ENCODE results near the gene KHDC4. TPM values are rescaled to one million over a fixed set of nuclear protein-coding genes. Genes with fewer than 3 reads are reported as not detected.
"Not testable (repeated sequence)": the region's sequence is repeated elsewhere in the genome, so short reads cannot be mapped to it uniquely, and the experiment has no call there.

KHDC4 gene
- total RNA-seq, 2 experiments from 2014 or later = 91.6 to 94.5 TPM

DNA sequence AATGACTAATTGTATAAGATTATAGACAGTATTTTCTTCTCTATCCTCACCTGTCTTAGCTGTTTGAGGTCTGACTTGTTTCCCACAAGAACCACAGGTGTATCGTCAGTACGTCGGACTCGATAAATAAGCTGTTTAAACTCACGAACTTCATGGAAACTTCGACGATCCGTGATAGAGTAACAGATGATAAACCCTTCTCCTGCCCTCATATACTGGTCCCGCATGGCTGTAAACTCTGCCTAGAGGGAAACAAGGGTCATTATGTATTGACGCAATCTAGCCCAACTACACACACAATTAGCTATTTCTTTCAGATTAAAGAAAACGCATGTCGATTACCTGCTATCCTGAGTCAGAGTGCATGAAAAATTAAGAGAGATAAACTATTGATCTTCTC is 30.0 kb downstream of the KHDC4 start:
- Mint-ChIP-seq H3K4me3 (no peak overlapping the region), H3K9me3 (no peaks in the 10 kb centered on the region), H3K4me1 (peaks cover 4% of the 10 kb centered on the region), H3K36me3 (peaks cover 18% of the 10 kb centered on the region), H3K27me3 (no peaks in the 10 kb centered on the region), H3K27ac (no peak overlapping the region)
- ATAC-seq (ENCODE audit: low read depth) (no peak), DNase-seq (no peak)
- POLR2A ChIA-PET = no interaction called here

GRCh38 chr1:155900161-155900560 is 34.1 kb downstream of the KHDC4 start:
- Mint-ChIP-seq H3K36me3 (peaks cover 25% of the 10 kb centered on the region), H3K27ac (peak overlapping the region; percentile 13), H3K9me3 (no peaks in the 10 kb centered on the region), H3K27me3 (no peaks in the 10 kb centered on the region), H3K4me1 (no peaks in the 10 kb centered on the region), H3K4me3 (no peak overlapping the region)
- POLR2A ChIA-PET = no interaction called here
- ATAC-seq (ENCODE audit: low read depth) (no peak), DNase-seq (no peak)

- POLR2A ChIA-PET = no interaction called here
- no peak overlapping the region for H3K4me3 Mint-ChIP-seq
- H3K36me3 Mint-ChIP-seq = peaks cover 24% of the 10 kb centered on the region
- no peak overlapping the region for H3K27ac Mint-ChIP-seq
- no peaks in the 10 kb centered on the region for H3K4me1 Mint-ChIP-seq
- DNase-seq (no peak), ATAC-seq (ENCODE audit: low read depth) (no peak)
- no peaks in the 10 kb centered on the region for H3K9me3 Mint-ChIP-seq
- no peaks in the 10 kb centered on the region for H3K27me3 Mint-ChIP-seq
Observed at GRCh38 chr1:155899683-155900082, 34.5 kb downstream of the KHDC4 start.

- DNase-seq (no peak), ATAC-seq (ENCODE audit: low read depth) (no peak)
- H3K27ac Mint-ChIP-seq = no peak overlapping the region
- no peak overlapping the region for H3K4me3 Mint-ChIP-seq
- H3K4me1 Mint-ChIP-seq = peaks cover 3% of the 10 kb centered on the region
- H3K9me3 Mint-ChIP-seq = no peaks in the 10 kb centered on the region
- H3K27me3 Mint-ChIP-seq = no peaks in the 10 kb centered on the region
- POLR2A ChIA-PET = no interaction called here
- H3K36me3 Mint-ChIP-seq = peaks cover 17% of the 10 kb centered on the region
Observed at GRCh38 chr1:155898888-155899287, 35.3 kb downstream of the KHDC4 start.

DNA sequence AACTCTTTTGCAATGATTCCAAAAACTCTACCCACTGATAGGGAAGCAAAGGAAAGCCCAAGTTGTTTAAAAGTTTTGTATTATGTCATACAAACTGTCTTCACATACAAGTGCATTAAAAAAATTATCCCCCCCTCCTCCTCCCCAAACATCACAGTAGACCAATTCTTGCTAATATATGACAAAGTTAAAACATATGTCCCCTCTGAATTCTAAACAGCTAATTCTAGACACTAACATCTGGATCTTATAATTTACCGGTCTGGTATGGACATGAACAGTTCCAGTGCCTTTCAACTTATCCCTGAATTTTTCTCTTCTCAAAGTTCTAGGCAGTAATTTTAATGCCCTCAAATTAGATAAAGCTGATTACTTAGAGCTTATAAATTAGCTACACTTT is 36.5 kb downstream of the KHDC4 start:
- Mint-ChIP-seq H3K27me3 (no peaks in the 10 kb centered on the region), H3K9me3 (no peaks in the 10 kb centered on the region), H3K4me3 (no peak overlapping the region), H3K27ac (no peak overlapping the region), H3K36me3 (peaks cover 17% of the 10 kb centered on the region), H3K4me1 (peaks cover 13% of the 10 kb centered on the region)
- ATAC-seq (ENCODE audit: low read depth) (no peak), DNase-seq (no peak)
- POLR2A ChIA-PET = no interaction called here

GRCh38 chr1:155896476-155896875 is 37.7 kb downstream of the KHDC4 start:
- H3K9me3 Mint-ChIP-seq, H3K4me3 Mint-ChIP-seq: not testable (repeated sequence)

GRCh38 chr1:155895617-155896016 is 38.6 kb downstream of the KHDC4 start:
- H3K9me3 Mint-ChIP-seq; H3K27ac Mint-ChIP-seq; DNase-seq; H3K4me3 Mint-ChIP-seq; ATAC-seq (ENCODE audit: low read depth); H3K27me3 Mint-ChIP-seq: not testable (repeated sequence)
- POLR2A ChIA-PET = interaction anchor here (0.7 to 0.9 kb wide), 2 partner anchors 13 to 35 kb away, joined by 3 read pairs; no protein-coding TSS in a partner anchor
- Mint-ChIP-seq H3K4me1 (peaks cover 13% of the 10 kb centered on the region), H3K36me3 (peaks cover 14% of the 10 kb centered on the region)

More at GRCh38 chr1:155896476-155896875, 37.7 kb downstream of the KHDC4 start:
- not testable (repeated sequence) for DNase-seq; ATAC-seq (ENCODE audit: low read depth); H3K27me3 Mint-ChIP-seq; H3K27ac Mint-ChIP-seq
- peaks cover 13% of the 10 kb centered on the region for H3K4me1 Mint-ChIP-seq
- peaks cover 14% of the 10 kb centered on the region for H3K36me3 Mint-ChIP-seq
- POLR2A ChIA-PET = interaction anchor here (0.9 kb wide), 1 partner anchor 14 kb away, joined by 3 read pairs; no protein-coding TSS in a partner anchor

- Mint-ChIP-seq H3K27me3 (no peaks in the 10 kb centered on the region), H3K9me3 (no peaks in the 10 kb centered on the region), H3K4me3 (peak overlapping the region; percentile 62), H3K27ac (peak overlapping the region; percentile 82), H3K4me1 (peaks cover 13% of the 10 kb centered on the region), H3K36me3 (peaks cover 11% of the 10 kb centered on the region)
- POLR2A ChIA-PET = interaction anchor here (0.6 to 1.5 kb wide), 6 partner anchors 17 to 40 kb away, joined by 3 to 7 read pairs (median 4); partner anchors contain the start of genes GON4L and KHDC4
- no peak for DNase-seq
- ATAC-seq (ENCODE audit: low read depth) = peak; percentile 94
Observed at GRCh38 chr1:155893389-155894142, 40.6 kb downstream of the KHDC4 start.

DNA sequence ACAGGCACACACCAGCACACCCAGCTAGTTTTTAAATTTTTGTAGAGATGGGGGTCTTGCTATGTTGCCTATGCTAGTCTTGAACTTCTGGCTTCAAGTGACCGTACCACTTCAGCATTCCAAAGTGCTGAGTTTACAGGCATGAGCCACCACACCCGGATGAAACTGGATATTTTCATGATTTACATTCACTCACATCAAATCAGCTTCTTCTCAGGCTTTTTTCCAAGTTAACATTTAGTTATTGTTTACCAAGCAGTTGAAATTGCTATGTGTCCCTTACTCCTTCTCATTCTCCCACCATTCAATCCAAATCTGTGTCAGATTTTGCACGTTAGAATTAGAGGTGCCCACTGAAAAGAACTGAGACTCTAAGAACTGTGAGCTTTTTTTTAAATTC is 41.4 kb downstream of the KHDC4 start:
- Mint-ChIP-seq H3K9me3 (no peaks in the 10 kb centered on the region), H3K4me3 (no peak overlapping the region), H3K4me1 (peaks cover 13% of the 10 kb centered on the region), H3K36me3 (peaks cover 9% of the 10 kb centered on the region), H3K27me3 (no peaks in the 10 kb centered on the region), H3K27ac (peak overlapping the region; percentile 82)
- DNase-seq (no peak), ATAC-seq (ENCODE audit: low read depth) (no peak)
- POLR2A ChIA-PET = interaction anchor here (0.5 to 1.5 kb wide), 4 partner anchors 18 to 36 kb away, joined by 3 to 7 read pairs (median 4); partner anchors contain the start of gene GON4L

DNA sequence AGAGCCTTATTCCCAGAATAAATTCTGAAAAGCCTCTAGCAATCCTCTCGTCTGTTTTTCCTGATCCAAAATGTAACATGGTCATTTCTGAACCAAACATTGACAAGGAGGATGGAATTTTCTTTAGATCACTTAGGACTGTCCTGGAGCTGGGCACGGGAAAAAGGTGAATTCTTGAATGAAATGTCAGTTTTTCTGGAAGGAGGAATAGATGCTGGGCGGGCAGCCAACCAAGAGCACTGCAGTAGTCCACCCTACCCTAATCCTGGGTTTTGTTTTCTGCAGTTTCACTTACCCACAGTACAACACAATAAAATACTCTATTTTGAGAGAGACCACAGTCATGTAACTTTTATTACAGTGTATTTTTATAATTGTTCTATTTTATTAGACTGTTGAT is 44.0 kb downstream of the KHDC4 start:
- peaks cover 13% of the 10 kb centered on the region for H3K4me1 Mint-ChIP-seq
- no peaks in the 10 kb centered on the region for H3K36me3 Mint-ChIP-seq
- POLR2A ChIA-PET = interaction anchor here (0.6 kb wide), 1 partner anchor 321 kb away, joined by 5 read pairs; no protein-coding TSS in a partner anchor
- no peak overlapping the region for H3K4me3 Mint-ChIP-seq
- no peak overlapping the region for H3K27ac Mint-ChIP-seq
- no peaks in the 10 kb centered on the region for H3K27me3 Mint-ChIP-seq
- H3K9me3 Mint-ChIP-seq = no peaks in the 10 kb centered on the region
- no peak for ATAC-seq (ENCODE audit: low read depth)
- no peak for DNase-seq

- Mint-ChIP-seq H3K36me3 (no peaks in the 10 kb centered on the region), H3K4me1 (peaks cover 13% of the 10 kb centered on the region), H3K4me3 (no peak overlapping the region), H3K27me3 (no peaks in the 10 kb centered on the region), H3K27ac (no peak overlapping the region), H3K9me3 (no peaks in the 10 kb centered on the region)
- DNase-seq = no peak
- POLR2A ChIA-PET = no interaction called here
- no peak for ATAC-seq (ENCODE audit: low read depth)
Observed at GRCh38 chr1:155889566-155889965, 44.6 kb downstream of the KHDC4 start.

- Mint-ChIP-seq H3K9me3 (no peaks in the 10 kb centered on the region), H3K4me1 (peaks cover 7% of the 10 kb centered on the region), H3K27me3 (no peaks in the 10 kb centered on the region), H3K4me3 (no peak overlapping the region), H3K27ac (no peak overlapping the region), H3K36me3 (no peaks in the 10 kb centered on the region)
- DNase-seq (no peak), ATAC-seq (ENCODE audit: low read depth) (no peak)
- POLR2A ChIA-PET = no interaction called here
Observed at GRCh38 chr1:155888481-155888880, 45.7 kb downstream of the KHDC4 start.

- POLR2A ChIA-PET = no interaction called here
- H3K36me3 Mint-ChIP-seq = no peaks in the 10 kb centered on the region
- H3K4me3 Mint-ChIP-seq = no peak overlapping the region
- no peak overlapping the region for H3K27ac Mint-ChIP-seq
- no peaks in the 10 kb centered on the region for H3K9me3 Mint-ChIP-seq
- ATAC-seq (ENCODE audit: low read depth) (no peak), DNase-seq (no peak)
- no peaks in the 10 kb centered on the region for H3K4me1 Mint-ChIP-seq
- H3K27me3 Mint-ChIP-seq = no peaks in the 10 kb centered on the region
Observed at GRCh38 chr1:155884982-155885381, 49.2 kb downstream of the KHDC4 start.
